Measurements from ENCODE around the gene PTPN4.

DNA sequence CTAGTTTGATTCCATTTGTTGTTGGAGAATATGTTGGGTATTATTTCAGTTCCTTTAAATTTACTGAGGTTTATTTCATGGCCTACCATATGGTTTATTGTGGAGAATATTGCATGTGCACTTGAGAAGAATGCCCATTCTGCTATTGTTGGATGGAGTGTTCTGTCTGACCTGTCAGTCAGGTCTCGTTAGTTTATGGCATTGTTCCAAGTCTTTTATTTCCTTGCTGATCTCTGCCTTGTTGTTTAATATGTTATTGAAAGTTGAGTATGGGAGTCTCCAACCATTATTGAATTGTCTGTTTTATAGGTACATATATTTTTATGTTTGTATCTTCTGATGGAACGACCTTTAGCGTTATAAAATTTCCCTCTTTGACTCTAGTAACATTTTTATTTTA lies 86.3 kb downstream of the PTPN4 start:
- TF ChIP-seq POLR2A (IDR thresholded peaks at IDR 0.05) = no peak
- TF ChIP-seq, protein P1, sequence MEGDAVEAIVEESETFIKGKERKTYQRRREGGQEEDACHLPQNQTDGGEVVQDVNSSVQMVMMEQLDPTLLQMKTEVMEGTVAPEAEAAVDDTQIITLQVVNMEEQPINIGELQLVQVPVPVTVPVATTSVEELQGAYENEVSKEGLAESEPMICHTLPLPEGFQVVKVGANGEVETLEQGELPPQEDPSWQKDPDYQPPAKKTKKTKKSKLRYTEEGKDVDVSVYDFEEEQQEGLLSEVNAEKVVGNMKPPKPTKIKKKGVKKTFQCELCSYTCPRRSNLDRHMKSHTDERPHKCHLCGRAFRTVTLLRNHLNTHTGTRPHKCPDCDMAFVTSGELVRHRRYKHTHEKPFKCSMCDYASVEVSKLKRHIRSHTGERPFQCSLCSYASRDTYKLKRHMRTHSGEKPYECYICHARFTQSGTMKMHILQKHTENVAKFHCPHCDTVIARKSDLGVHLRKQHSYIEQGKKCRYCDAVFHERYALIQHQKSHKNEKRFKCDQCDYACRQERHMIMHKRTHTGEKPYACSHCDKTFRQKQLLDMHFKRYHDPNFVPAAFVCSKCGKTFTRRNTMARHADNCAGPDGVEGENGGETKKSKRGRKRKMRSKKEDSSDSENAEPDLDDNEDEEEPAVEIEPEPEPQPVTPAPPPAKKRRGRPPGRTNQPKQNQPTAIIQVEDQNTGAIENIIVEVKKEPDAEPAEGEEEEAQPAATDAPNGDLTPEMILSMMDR (IDR thresholded peaks at IDR 0.05) = no peak

Data from esophagus squamous epithelium (tissue), 4 donors.